Measurements from ENCODE around the gene HORMAD2.

The HORMAD2 gene

DNA sequence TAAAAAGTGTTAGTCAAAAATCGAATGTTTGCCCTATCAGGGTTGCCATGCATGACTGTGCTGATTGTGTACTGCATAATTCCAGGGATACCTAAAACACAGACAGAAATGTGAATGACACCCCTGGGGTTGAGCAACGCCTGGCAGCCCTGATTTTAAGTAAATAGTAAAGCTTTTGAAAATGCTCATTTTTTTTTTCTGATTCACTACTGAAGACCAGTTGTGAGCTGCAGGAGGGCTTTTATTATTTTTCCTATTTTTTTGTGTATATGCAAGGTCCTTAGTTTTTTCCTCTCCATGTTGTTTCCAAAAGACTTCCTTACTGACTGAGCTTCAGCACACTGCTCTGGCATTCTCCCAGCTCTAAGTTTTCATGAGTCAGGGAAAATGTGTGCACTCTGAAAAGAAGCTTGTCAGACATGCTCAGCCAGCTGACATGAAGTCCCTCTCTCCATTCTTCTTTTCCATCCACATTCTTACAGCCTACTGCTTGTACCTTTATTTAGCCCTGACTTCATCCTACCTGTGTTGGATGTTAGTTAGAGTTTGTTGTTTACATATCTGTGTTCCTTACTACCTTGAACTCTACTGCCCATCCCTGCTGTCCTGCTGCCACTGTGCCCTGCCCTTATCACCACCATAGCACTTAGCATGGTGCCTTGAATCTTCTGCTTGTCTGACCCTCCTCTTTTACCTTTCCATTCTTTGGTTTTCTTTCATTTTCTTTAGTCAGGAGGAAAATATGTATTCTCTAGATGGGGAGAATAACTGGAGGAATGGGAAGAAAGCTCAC, 79.5 kb downstream of the HORMAD2 start:
- in situ Hi-C loops (cut with MboI; ENCODE audit: low sequenced_read_pairs): no loop called here

GRCh38 chr22:30161051-30161469, 80.8 kb downstream of the HORMAD2 start:
- in situ Hi-C loops (cut with MboI; ENCODE audit: low sequenced_read_pairs): no loop called here

GRCh38 chr22:30167296-30167695, 87.0 kb downstream of the HORMAD2 start:
- in situ Hi-C loops (cut with MboI; ENCODE audit: low sequenced_read_pairs): no loop called here

DNA sequence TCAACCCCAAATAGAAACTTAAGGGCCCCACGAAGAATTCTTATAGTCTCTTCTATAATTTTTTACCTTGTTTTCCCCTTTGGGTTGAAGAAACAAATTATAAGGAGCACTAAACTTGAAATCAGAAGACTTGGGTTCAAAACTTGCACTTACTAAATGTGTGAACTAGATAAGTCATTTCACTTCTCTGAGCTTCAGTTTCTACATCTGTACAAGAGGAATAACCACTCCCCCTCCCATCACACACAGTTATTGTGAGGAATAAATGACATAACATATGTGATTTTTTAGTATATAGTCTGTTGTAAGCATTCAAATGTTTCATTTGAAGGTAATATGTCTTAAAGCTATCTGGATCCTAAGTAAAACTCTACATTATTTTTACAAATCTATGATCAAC, 87.5 kb downstream of the HORMAD2 start:
- in situ Hi-C loops (cut with MboI; ENCODE audit: low sequenced_read_pairs): no loop called here

GRCh38 chr22:30169002-30169401, 88.7 kb downstream of the HORMAD2 start:
- in situ Hi-C loops (cut with MboI; ENCODE audit: low sequenced_read_pairs): no loop called here

DNA sequence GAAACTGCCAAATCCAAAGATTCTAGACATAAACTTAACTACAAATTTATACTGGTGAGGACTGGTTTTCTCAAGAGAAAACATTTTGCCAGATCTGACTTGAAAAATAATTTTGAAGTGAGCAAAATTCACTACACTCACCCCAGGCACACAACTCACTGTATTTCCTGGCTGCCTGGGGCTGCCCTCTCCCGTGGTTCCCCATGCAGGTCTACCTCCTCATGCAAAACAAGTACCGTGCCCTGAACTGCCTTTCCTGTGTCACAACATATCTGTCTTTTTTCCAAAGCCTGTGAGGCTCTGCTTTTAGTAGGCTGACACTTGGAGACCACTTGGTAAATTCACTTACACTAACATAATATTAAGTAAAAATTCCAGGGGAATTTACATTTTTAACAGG, 89.9 kb downstream of the HORMAD2 start:
- in situ Hi-C loops (cut with MboI; ENCODE audit: low sequenced_read_pairs): no loop called here

GRCh38 chr22:30171008-30171407, 90.7 kb downstream of the HORMAD2 start:
- in situ Hi-C loops (cut with MboI; ENCODE audit: low sequenced_read_pairs): no loop called here

DNA sequence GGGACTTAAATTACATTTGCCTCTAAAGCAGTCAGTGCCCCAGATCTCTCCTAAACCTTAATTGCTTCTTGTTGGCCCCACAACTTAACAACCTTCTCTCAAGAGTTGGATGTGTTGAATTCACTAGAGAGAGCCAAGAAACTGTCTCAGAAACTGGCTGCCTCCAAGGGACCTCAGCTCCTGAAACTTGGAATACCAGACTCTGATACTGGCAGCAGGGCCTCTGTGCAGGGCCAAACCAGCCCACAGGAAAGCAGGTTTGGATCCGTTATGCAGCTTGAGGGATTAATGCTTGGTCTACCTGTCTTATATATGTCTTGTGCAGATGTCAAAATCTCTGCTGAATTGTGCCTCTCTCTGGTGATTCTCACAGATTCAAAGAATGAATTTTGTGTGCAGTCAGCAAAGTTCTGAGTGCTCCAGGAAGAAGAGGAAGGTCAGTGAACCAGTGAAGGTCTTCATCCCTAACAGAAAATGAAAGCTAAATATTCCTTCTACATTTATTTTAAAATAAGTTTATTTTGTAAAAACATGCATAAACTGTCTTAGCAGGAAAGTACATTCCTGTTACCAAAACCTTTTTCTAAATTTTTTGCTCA, 95.5 kb downstream of the HORMAD2 start:
- in situ Hi-C loops (cut with MboI; ENCODE audit: low sequenced_read_pairs): no loop called here

- in situ Hi-C loops (cut with MboI; ENCODE audit: low sequenced_read_pairs): no loop called here
Measured at GRCh38 chr22:30176431-30176830, 96.2 kb downstream of the HORMAD2 start.

GRCh38 chr22:30178181-30179126, 98.2 kb downstream of the HORMAD2 start:
- in situ Hi-C loops (cut with MboI; ENCODE audit: low sequenced_read_pairs): no loop called here

DNA sequence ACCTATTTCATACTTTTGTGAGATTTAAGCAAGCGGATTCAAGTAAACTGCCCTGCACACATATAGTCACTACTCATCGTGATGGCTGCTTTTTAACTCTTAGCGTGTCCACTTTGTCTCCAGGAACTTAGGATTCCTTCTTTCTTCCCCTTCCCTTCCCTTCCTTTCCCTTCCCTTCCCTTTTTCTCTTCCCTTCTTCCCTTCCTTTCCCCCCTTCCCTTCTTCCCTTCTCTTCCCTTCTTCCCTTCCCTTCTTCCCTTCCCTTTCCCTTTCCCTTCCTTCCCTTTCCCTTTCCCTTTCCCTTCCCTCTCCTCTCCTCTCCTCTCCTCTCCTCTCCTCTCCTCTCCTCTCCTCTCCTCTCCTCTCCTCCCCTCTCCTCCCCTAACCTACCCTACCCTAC, 100.4 kb downstream of the HORMAD2 start:
- in situ Hi-C loops (cut with MboI; ENCODE audit: low sequenced_read_pairs): no loop called here

DNA sequence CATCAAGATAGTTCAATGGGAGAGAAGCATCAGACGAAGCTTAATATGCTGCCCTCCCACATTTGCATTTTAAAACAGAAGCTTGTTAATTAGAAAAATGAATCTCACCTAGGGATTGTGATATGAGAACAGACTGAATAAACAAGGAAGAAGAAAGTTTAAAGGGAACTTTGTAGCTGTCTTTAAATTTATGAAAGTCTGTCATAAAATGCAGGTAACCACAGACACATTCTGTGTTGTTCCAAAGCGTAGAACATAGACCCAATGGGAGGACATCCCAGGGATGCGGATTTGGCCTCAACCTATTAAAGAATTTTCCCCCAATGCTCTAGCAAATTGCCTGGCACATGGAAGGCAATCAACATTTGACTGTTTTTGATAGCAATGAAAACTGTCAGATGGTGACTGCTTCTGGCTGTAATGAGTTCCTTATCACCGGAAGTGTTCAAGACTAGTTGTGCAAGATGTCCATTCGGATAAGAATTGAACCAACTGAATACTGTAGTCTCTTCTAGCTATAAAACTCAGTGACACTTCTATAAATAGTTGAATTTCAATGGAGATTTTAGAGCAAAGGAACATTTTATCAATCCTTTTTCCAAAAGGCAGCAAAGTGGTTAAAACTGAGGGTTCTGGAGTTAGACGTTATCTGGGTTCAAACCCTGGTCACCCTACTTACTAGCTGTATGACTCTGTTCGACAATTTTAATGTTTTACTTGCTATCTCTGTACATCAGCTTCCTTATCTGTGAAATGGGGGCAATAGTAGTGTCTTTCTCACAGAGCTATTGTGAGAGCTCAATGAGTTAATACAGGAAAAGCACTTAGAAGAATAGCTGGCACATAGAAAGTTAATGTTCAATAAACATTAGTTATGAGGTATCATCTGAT, 101.4 kb downstream of the HORMAD2 start:
- in situ Hi-C loops (cut with MboI; ENCODE audit: low sequenced_read_pairs): no loop called here

- in situ Hi-C loops (cut with MboI; ENCODE audit: low sequenced_read_pairs): no loop called here
Measured at GRCh38 chr22:30182350-30182745, 102.1 kb downstream of the HORMAD2 start.

DNA sequence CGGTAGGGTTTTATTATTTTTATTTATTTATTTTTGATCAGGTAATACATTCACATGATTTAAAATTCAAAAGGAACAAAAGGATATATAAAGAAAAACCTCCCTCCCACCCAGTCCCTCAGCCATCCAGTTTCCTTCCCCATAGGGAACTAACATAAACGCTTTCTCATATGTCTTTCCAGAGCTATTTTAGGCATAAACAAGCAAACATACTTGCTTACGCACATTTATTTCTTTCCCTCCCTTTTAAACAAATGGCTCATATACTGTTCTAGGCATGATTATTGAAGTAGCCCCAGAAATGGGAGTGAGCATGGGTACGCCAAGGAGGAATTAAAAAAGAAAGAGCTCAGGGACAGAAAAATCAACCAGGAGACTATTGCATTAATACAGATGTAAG, 102.6 kb downstream of the HORMAD2 start:
- in situ Hi-C loops (cut with MboI; ENCODE audit: low sequenced_read_pairs): no loop called here

GRCh38 chr22:30183271-30183670, 103.0 kb downstream of the HORMAD2 start:
- in situ Hi-C loops (cut with MboI; ENCODE audit: low sequenced_read_pairs): no loop called here

GRCh38 chr22:30183861-30184278, 103.6 kb downstream of the HORMAD2 start:
- in situ Hi-C loops (cut with MboI; ENCODE audit: low sequenced_read_pairs): no loop called here

GRCh38 chr22:30185129-30185528, 104.9 kb downstream of the HORMAD2 start:
- in situ Hi-C loops (cut with MboI; ENCODE audit: low sequenced_read_pairs): no loop called here

- in situ Hi-C loops (cut with MboI; ENCODE audit: low sequenced_read_pairs): no loop called here
Measured at GRCh38 chr22:30185549-30185948, 105.3 kb downstream of the HORMAD2 start.

DNA sequence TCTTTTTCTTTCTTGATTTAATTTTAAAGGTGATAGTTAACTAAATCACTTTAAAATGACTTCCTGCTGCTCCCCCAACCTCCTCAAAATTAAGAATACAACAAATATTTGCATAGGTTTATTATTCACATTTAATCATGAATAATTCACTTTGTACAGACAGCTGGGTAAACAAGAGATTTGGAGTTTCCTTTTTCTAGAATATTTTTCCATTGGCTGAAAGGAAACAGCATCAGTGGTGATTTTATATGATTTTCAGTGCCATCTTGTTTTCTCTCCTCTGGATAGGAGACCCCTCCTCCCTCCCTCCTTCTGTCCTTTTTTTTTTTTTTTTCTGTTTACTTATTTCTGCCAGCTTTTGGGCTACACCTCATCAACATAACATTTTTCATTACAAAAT, 105.8 kb downstream of the HORMAD2 start:
- in situ Hi-C loops (cut with MboI; ENCODE audit: low sequenced_read_pairs): no loop called here

DNA sequence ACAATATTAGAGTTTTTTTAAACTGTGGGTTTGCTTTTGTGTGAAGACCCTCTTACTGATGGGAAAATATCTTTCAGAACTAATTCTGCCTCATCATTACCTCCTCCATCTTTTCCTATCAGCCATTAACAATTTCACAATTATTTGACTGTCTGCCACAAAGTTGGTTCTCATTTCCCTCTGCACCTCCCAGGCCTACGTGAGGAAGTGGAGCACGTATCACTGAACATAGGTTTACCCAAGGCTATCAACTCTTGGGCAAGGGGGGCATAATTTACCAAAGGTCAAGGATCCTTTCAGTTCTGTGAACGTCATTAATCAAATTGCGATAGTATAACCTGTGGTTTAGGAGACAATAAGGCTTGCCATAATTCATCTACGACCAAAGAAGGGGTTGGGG, 106.2 kb downstream of the HORMAD2 start:
- in situ Hi-C loops (cut with MboI; ENCODE audit: low sequenced_read_pairs): no loop called here

- in situ Hi-C loops (cut with MboI; ENCODE audit: low sequenced_read_pairs): no loop called here
Measured at GRCh38 chr22:30187094-30187493, 106.8 kb downstream of the HORMAD2 start.
